Hepatocyte (in vitro differentiated cells): ENCODE results near the gene LRRC49. TPM values are rescaled to one million over a fixed set of nuclear protein-coding genes. Genes with fewer than 3 reads are reported as not detected.

Source experiments
- DNase-seq: peaks from one replicate; pipeline ENCODE4 v3.0.0-alpha.2; 2016; ENCODE audit warnings: low spot score
- H2AFZ ChIP-seq: fragments of 200-600 bp; sonication (generic); 2 replicates; pipeline ENCODE4 v1.6.0; 2016; ENCODE audit warnings: antibody characterized with exemption, mild to moderate bottlenecking
- H3K27ac ChIP-seq: fragments of 200-600 bp; sonication (generic); 2 replicates; pipeline ENCODE4 v1.5.1; 2016; ENCODE audit warnings: mild to moderate bottlenecking
- H3K27me3 ChIP-seq: fragments of 200-600 bp; sonication (generic); 2 replicates; pipeline ENCODE4 v1.6.1; 2016
- H3K36me3 ChIP-seq: fragments of 200-600 bp; sonication (generic); replicated peaks from 2 replicates; pipeline ENCODE4 v1.5.1; 2016; ENCODE audit warnings: low read depth; ENCODE audit not compliant: insufficient read depth
- H3K4me1 ChIP-seq: fragments of 200-600 bp; sonication (generic); 2 replicates; pipeline ENCODE4 v1.5.1; 2016; ENCODE audit warnings: mild to moderate bottlenecking, moderate library complexity; ENCODE audit not compliant: insufficient read depth
- H3K4me2 ChIP-seq: fragments of 200-600 bp; sonication (generic); 2 replicates; pipeline ENCODE4 v1.6.0; 2016
- H3K4me3 ChIP-seq: fragments of 200-600 bp; sonication (generic); 2 replicates; pipeline ENCODE4 v1.5.1; 2016; ENCODE audit warnings: mild to moderate bottlenecking
- H3K79me2 ChIP-seq: fragments of 200-600 bp; sonication (generic); 2 replicates; pipeline ENCODE4 v1.6.0; 2017; ENCODE audit warnings: mild to moderate bottlenecking
- H3K9me2 ChIP-seq: fragments of 200-600 bp; sonication (generic); replicated peaks from 2 replicates; pipeline ENCODE4 v1.6.0; 2017; ENCODE audit warnings: mild to moderate bottlenecking; ENCODE audit not compliant: insufficient read depth
- H3K9me3 ChIP-seq: fragments of 200-600 bp; sonication (generic); 2 replicates; pipeline ENCODE4 v1.5.1; 2016; ENCODE audit warnings: low read depth, mild to moderate bottlenecking
- H4K20me1 ChIP-seq: fragments of 200-600 bp; sonication (generic); 2 replicates; pipeline ENCODE4 v1.6.0; 2016; ENCODE audit warnings: mild to moderate bottlenecking; ENCODE audit not compliant: insufficient read depth, poor library complexity, severe bottlenecking
- EZH2 ChIP-seq: fragments of 200-600 bp; sonication (generic); IDR thresholded peaks from 2 replicates; pipeline ENCODE4 v1.6.1; 2016; ENCODE audit warnings: antibody characterized with exemption, mild to moderate bottlenecking, borderline replicate concordance
- EZH2phosphoT487 ChIP-seq: fragments of 200-600 bp; sonication (generic); IDR thresholded peaks from one replicate; pipeline ENCODE4 v1.6.1; 2018; ENCODE audit warnings: antibody characterized with exemption, mild to moderate bottlenecking, low read depth, moderate library complexity; ENCODE audit not compliant: unreplicated experiment, severe bottlenecking
- WGBS: methylation state at CpG from one replicate; pipeline ENCODE4 v1.1.6; 2016; ENCODE audit warnings: low lambda C conversion rate; ENCODE audit errors: missing lambda C conversion rate; 5-methylcytosine and 5-hydroxymethylcytosine counted together
- polyA plus RNA-seq: library from polyadenylated mRNA; unstranded; fragments of >200 nt; fragmentation: Nextera tagmentation; extraction: Ambion mirVana; gene quantifications from 2 replicates; pipeline ENCODE4 v1.2.1, GENCODE V29; 2016
- total RNA-seq: library from RNA; depleted of rRNA; stranded (reverse); fragments of >200 nt; gene quantifications from 2 replicates; pipeline ENCODE4 v1.2.3, GENCODE V29; 2014
- TF ChIP-seq, protein P1 (sequence below): fragments of 200-600 bp; sonication (generic); IDR thresholded peaks from 2 replicates; pipeline ENCODE4 v1.5.1; 2016; ENCODE audit warnings: antibody characterized with exemption, mild to moderate bottlenecking; ENCODE audit not compliant: poor library complexity

The LRRC49 gene
- total and polyA plus RNA-seq, 2 experiments from 2014 or later, result 1.4 to 11.6 TPM

DNA sequence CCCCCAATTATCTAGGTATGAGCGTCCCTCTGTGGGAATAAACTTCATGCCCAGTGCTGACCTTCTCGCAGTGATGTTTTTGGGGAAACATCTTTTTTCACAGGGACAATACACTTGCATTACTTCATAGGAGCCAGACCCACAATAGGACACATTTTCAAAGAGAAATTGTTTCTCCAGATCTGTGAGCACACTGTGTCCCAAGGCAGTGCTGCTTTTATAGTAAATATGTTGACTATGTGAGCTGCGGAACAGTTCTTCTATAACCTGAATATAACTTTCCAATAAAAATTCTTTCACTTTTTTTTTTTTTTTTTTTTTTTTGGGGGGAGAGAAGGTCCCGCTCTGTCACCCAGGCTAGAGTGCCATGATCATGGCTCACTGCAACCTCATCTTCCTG lies 205.3 kb downstream of the LRRC49 start:
- no peaks in the 10 kb centered on the region for H3K9me3 ChIP-seq
- no peak for DNase-seq
- H3K4me3 ChIP-seq, result no peak overlapping the region
- no peaks in the 10 kb centered on the region for H3K9me2 ChIP-seq
- no peak overlapping the region for H3K27ac ChIP-seq
- 87% methylated on average over 4 of the region's 4 CpGs for whole genome bisulfite sequencing
- H3K4me2 ChIP-seq, result no peak overlapping the region
- H3K36me3 ChIP-seq, result no peaks in the 10 kb centered on the region
- no peaks in the 10 kb centered on the region for H3K27me3 ChIP-seq
- H4K20me1 ChIP-seq, result no peaks in the 10 kb centered on the region
- H3K4me1 ChIP-seq, result peaks cover 2% of the 10 kb centered on the region
- no peaks in the 10 kb centered on the region for H3K79me2 ChIP-seq
- TF ChIP-seq EZH2 (no peak), EZH2phosphoT487 (no peak)
- TF ChIP-seq, protein P1, sequence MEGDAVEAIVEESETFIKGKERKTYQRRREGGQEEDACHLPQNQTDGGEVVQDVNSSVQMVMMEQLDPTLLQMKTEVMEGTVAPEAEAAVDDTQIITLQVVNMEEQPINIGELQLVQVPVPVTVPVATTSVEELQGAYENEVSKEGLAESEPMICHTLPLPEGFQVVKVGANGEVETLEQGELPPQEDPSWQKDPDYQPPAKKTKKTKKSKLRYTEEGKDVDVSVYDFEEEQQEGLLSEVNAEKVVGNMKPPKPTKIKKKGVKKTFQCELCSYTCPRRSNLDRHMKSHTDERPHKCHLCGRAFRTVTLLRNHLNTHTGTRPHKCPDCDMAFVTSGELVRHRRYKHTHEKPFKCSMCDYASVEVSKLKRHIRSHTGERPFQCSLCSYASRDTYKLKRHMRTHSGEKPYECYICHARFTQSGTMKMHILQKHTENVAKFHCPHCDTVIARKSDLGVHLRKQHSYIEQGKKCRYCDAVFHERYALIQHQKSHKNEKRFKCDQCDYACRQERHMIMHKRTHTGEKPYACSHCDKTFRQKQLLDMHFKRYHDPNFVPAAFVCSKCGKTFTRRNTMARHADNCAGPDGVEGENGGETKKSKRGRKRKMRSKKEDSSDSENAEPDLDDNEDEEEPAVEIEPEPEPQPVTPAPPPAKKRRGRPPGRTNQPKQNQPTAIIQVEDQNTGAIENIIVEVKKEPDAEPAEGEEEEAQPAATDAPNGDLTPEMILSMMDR, result no peak
- H2AFZ ChIP-seq, result no peak overlapping the region

DNA sequence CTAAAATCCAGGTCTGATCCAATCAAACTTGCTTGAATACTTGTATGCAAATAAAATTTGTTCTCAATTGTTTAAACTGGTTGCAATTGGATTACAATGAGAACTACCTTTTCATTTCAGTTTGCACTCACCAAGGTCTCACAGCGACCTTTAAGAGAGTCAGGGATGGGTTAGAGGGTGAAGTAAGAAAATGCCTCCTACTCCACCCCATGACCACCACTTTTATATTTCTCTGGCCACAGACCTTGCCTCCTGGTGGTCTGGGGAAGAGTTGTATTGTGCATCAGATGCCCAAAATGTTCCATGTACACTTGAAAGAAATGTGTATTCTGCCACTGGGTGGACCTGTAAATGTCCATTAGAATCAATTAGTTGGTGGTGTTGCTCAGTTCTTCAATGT lies 206.3 kb downstream of the LRRC49 start:
- WGBS, result 87% methylated on average over 1 of the region's 1 CpG
- Histone ChIP-seq H3K27me3 (no peaks in the 10 kb centered on the region), H4K20me1 (no peaks in the 10 kb centered on the region), H2AFZ (no peak overlapping the region), H3K4me2 (no peak overlapping the region), H3K79me2 (no peaks in the 10 kb centered on the region), H3K27ac (no peak overlapping the region), H3K36me3 (no peaks in the 10 kb centered on the region), H3K9me2 (no peaks in the 10 kb centered on the region), H3K9me3 (no peaks in the 10 kb centered on the region), H3K4me1 (no peaks in the 10 kb centered on the region), H3K4me3 (no peak overlapping the region)
- TF ChIP-seq EZH2phosphoT487, result no peak
- TF ChIP-seq, protein P1, result no peak
- no peak for TF ChIP-seq EZH2
- DNase-seq, result no peak

Other genes with a start within 250 kb of the LRRC49 start
- gene UACA, start 129.3 kb upstream of the LRRC49 start, total RNA-seq, result 46.4 and 46.7 TPM in 2 replicates
- gene UACA, start 129.3 kb upstream of the LRRC49 start, polyA plus RNA-seq, result 45.4 and 58.7 TPM in 2 replicates
- 31.9 and 45.9 TPM in 2 replicates for gene LARP6, start 38.7 kb upstream of the LRRC49 start, total RNA-seq
- gene LARP6, start 38.7 kb upstream of the LRRC49 start, polyA plus RNA-seq, result 50.0 and 55.9 TPM in 2 replicates
- gene THAP10, start 393 bp upstream of the LRRC49 start, total RNA-seq, result 3.0 TPM in 2 replicates
- 2.1 and 3.8 TPM in 2 replicates for gene THAP10, start 393 bp upstream of the LRRC49 start, polyA plus RNA-seq
- 7.0 and 8.0 TPM in 2 replicates for gene THSD4, start 222.6 kb downstream of the LRRC49 start, total RNA-seq
- 3.3 and 4.3 TPM in 2 replicates for gene THSD4, start 222.6 kb downstream of the LRRC49 start, polyA plus RNA-seq